ENCODE results near the gene CCNL2. TPM values are rescaled to one million over a fixed set of nuclear protein-coding genes. Genes with fewer than 3 reads are reported as not detected.

Gene CCNL2
- total and polyA plus RNA-seq, 2 of the 13 experiments (the other 11 are each of a cell fraction or from before 2014, with no cell fraction given), result 105 to 340 TPM

DNA sequence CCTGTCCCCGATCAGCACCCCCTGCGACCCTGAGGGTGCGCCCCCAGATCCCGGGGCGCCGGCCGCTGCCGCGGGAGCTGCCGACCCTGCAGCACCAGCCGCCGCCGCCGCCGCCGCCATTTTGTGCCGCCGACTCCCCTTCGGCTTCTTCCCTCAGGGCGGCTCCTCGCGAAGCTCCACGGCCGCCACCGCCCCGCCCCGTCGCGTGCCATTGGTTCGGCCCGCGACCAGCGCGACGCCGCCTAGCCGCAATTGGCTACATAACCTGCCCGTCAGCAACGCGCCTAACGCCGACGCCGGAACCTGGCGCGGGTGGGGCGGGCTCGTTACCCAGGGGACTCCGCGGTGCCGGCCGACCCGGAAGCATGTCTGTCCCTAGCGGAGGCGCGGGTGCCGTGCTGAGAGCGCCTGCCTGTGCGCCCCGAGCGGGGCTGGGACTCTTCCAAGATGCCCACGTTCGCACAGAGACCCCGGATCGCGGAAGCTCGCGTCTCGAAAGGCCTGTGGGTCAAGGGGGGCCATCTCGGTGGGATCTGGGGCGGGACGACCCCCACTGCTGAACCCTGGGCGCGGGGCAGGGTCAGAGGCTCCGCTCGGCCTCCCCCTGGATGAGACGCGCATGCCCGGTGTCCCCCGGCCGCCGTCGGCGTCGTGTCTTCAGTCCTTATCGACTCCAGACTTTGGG lies at the start of gene CCNL2 (continued):
- TF ChIP-seq, protein P1, sequence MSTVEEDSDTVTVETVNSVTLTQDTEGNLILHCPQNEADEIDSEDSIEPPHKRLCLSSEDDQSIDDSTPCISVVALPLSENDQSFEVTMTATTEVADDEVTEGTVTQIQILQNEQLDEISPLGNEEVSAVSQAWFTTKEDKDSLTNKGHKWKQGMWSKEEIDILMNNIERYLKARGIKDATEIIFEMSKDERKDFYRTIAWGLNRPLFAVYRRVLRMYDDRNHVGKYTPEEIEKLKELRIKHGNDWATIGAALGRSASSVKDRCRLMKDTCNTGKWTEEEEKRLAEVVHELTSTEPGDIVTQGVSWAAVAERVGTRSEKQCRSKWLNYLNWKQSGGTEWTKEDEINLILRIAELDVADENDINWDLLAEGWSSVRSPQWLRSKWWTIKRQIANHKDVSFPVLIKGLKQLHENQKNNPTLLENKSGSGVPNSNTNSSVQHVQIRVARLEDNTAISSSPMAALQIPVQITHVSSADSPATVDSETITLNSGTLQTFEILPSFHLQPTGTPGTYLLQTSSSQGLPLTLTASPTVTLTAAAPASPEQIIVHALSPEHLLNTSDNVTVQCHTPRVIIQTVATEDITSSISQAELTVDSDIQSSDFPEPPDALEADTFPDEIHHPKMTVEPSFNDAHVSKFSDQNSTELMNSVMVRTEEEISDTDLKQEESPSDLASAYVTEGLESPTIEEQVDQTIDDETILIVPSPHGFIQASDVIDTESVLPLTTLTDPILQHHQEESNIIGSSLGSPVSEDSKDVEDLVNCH (CRISPR knock-in tag; IDR thresholded peaks at IDR 0.05), result no peak
- no peak for TF ChIP-seq SMYD3 (CRISPR knock-in tag; IDR thresholded peaks at IDR 0.05)
- TF ChIP-seq MLLT10 (CRISPR knock-in tag; IDR thresholded peaks at IDR 0.05), result no peak
- peak; percentile 63 for TF ChIP-seq CHD2 (IDR thresholded peaks at IDR 0.05; ENCODE audit: low read depth, low read length)
- no peak for TF ChIP-seq THYN1 (CRISPR knock-in tag; IDR thresholded peaks at IDR 0.05; ENCODE audit: borderline replicate concordance, low read depth)
- TF ChIP-seq SOX5 (CRISPR knock-in tag; IDR thresholded peaks at IDR 0.05; ENCODE audit: borderline replicate concordance), result no peak
- TF ChIP-seq, protein P2, sequence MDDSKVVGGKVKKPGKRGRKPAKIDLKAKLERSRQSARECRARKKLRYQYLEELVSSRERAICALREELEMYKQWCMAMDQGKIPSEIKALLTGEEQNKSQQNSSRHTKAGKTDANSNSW (CRISPR knock-in tag; IDR thresholded peaks at IDR 0.05; ENCODE audit: borderline replicate concordance), result no peak; the same call in 1 of the 2 replicates
- peak; percentile 57; the same call in 1 of the 2 replicates for TF ChIP-seq ZNF782 (CRISPR knock-in tag; IDR thresholded peaks at IDR 0.05; ENCODE audit: borderline replicate concordance)
- peak; percentile 97 for TF ChIP-seq SAP130 (CRISPR knock-in tag; IDR thresholded peaks at IDR 0.05; ENCODE audit: low read depth)
- TF ChIP-seq, protein P3, sequence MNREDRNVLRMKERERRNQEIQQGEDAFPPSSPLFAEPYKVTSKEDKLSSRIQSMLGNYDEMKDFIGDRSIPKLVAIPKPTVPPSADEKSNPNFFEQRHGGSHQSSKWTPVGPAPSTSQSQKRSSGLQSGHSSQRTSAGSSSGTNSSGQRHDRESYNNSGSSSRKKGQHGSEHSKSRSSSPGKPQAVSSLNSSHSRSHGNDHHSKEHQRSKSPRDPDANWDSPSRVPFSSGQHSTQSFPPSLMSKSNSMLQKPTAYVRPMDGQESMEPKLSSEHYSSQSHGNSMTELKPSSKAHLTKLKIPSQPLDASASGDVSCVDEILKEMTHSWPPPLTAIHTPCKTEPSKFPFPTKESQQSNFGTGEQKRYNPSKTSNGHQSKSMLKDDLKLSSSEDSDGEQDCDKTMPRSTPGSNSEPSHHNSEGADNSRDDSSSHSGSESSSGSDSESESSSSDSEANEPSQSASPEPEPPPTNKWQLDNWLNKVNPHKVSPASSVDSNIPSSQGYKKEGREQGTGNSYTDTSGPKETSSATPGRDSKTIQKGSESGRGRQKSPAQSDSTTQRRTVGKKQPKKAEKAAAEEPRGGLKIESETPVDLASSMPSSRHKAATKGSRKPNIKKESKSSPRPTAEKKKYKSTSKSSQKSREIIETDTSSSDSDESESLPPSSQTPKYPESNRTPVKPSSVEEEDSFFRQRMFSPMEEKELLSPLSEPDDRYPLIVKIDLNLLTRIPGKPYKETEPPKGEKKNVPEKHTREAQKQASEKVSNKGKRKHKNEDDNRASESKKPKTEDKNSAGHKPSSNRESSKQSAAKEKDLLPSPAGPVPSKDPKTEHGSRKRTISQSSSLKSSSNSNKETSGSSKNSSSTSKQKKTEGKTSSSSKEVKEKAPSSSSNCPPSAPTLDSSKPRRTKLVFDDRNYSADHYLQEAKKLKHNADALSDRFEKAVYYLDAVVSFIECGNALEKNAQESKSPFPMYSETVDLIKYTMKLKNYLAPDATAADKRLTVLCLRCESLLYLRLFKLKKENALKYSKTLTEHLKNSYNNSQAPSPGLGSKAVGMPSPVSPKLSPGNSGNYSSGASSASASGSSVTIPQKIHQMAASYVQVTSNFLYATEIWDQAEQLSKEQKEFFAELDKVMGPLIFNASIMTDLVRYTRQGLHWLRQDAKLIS (CRISPR knock-in tag; IDR thresholded peaks at IDR 0.05), result no peak
- no peak for TF ChIP-seq HHEX (CRISPR knock-in tag; IDR thresholded peaks at IDR 0.05)
- no peak for TF ChIP-seq ATM (IDR thresholded peaks at IDR 0.05; ENCODE audit: borderline replicate concordance)
- peak; percentile 82 for TF ChIP-seq RBM39 (IDR thresholded peaks at IDR 0.05; ENCODE audit: low read depth, low read length, poor library complexity, severe bottlenecking)
- TF ChIP-seq HIVEP1 (CRISPR knock-in tag; IDR thresholded peaks at IDR 0.05), result no peak
- TF ChIP-seq, protein P4, sequence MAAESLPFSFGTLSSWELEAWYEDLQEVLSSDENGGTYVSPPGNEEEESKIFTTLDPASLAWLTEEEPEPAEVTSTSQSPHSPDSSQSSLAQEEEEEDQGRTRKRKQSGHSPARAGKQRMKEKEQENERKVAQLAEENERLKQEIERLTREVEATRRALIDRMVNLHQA (CRISPR knock-in tag; IDR thresholded peaks at IDR 0.05), result no peak
- peak; percentile 77 for TF ChIP-seq KMT2A (CRISPR knock-in tag; IDR thresholded peaks at IDR 0.05)
- TF ChIP-seq, protein P5, sequence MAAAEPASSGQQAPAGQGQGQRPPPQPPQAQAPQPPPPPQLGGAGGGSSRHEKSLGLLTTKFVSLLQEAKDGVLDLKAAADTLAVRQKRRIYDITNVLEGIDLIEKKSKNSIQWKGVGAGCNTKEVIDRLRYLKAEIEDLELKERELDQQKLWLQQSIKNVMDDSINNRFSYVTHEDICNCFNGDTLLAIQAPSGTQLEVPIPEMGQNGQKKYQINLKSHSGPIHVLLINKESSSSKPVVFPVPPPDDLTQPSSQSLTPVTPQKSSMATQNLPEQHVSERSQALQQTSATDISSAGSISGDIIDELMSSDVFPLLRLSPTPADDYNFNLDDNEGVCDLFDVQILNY (CRISPR knock-in tag; conservative IDR thresholded peaks at IDR 0.05), result peak; percentile 31; the same call in 1 of the 2 replicates
- no peak for TF ChIP-seq CEBPB (IDR thresholded peaks at IDR 0.05; ENCODE audit: borderline replicate concordance, low read depth, low read length)
- TF ChIP-seq, protein P6, sequence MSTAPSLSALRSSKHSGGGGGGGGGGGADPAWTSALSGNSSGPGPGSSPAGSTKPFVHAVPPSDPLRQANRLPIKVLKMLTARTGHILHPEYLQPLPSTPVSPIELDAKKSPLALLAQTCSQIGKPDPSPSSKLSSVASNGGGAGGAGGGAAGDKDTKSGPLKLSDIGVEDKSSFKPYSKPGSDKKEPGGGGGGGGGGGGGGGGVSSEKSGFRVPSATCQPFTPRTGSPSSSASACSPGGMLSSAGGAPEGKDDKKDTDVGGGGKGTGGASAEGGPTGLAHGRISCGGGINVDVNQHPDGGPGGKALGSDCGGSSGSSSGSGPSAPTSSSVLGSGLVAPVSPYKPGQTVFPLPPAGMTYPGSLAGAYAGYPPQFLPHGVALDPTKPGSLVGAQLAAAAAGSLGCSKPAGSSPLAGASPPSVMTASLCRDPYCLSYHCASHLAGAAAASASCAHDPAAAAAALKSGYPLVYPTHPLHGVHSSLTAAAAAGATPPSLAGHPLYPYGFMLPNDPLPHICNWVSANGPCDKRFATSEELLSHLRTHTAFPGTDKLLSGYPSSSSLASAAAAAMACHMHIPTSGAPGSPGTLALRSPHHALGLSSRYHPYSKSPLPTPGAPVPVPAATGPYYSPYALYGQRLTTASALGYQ (CRISPR knock-in tag; IDR thresholded peaks at IDR 0.05), result no peak
- TF ChIP-seq ZNF235 (CRISPR knock-in tag; IDR thresholded peaks at IDR 0.05; ENCODE audit: borderline replicate concordance), result no peak
